ENCODE results near the gene MFAP3.
"Not testable (repeated sequence)": the region's sequence is repeated elsewhere in the genome, so short reads cannot be mapped to it uniquely, and the experiment has no call there.

Gene MFAP3

DNA sequence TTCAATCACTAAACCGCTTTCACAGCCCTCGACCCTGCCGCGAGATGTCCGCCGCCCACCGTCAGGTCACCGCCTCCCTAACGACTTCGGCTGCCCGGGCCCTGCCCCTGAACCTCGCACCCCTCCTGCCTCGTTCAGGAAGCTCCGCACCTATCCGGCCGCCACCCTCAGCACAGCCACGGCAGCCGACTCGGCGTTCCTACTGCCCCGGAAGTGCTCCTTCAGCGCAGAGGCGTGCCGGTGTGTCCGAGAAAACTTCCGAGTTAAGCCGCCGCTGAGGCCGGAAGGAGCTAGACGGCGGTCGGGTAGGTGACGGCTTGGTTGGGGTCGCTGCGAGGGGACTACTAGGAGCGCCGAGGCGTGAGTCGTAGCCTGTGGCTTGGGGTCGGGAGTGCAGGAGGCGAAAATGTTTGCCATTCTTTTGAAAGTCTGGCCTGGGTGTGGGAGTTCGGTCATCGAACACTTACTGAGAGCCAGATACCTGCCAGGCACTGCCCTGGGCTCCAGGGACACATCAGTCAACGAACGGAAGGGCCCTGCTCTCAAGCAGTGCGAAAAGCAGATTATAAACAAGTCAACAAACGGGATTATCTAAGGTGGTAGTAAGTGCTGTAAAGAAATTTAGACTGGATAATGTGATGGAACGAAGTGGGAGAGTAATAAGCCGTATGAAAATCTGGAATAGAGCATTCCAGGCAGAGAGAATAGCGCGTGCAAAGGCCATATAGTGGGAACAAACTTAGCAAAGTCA, at the start of gene MFAP3, which contains the start of gene FAM114A2:
Gene MFAP3, plus strand, starts transcription at position 261 of the 751 bp plus-strand sequence. CDS start 10,756 bp downstream, outside the sequence.
Gene FAM114A2, minus strand, starts transcription at position 204 of the 751 bp plus-strand sequence. CDS start 3,957 bp downstream, outside the sequence.
- DNase-seq, result peak; percentile 89

DNA sequence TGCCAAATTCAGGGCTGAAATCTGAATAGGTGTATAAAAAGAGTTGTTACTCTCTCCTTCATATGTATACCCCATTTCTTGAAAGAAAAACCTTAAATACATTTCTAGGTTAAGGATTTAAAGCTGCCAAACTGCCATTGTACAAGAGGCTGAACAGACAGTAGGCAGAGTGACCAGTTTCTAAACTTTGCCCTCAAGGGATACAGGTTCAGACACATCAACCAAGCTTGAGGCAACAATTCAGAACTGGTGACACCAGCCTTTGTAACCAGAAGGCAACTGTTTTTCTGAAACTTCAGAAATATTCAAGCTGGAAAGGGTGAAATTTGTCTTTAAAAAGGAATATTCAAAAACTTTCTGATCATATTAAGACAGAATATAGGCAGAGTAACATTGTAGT, 47.6 kb upstream of the MFAP3 start:
- DNase-seq, result no peak

DNA sequence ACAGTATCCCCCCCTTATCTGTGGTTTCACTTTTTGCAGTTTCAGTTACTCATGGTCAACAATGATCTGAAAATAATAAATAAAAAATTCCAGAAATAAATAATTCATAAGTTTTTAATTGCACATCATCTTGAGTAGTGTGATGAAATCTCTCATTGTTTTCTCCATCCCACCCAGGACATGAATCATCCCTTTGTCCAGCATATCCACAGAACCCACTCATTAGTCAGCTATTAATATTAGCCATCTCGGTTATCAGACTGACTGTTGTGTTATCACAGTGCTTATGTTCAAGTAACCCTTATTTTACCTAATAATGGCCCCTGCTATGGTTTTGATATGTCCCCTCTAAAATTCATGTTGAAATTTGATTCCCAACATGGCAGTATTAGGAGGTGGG, 40.8 kb upstream of the MFAP3 start:
- DNase-seq, result no peak

DNA sequence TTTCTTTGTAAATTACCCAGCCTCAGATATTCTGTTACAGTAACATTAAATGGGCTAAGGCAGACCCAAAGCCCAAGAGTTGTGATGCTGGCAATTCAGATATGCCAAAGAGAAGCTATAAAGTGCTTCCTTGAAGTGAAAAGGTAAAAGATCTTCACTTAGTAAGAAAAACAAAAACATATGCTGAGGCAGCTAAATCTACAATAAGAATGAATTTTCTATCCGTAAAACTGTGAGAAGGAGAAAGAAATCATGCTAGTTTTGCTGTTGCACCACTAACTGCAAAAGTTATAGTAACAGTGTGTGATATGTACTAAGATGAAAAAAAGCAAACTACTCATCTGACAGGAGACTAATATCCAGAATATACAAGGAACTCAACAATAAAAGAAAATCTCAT, 40.0 kb upstream of the MFAP3 start:
- no peak for DNase-seq

DNA sequence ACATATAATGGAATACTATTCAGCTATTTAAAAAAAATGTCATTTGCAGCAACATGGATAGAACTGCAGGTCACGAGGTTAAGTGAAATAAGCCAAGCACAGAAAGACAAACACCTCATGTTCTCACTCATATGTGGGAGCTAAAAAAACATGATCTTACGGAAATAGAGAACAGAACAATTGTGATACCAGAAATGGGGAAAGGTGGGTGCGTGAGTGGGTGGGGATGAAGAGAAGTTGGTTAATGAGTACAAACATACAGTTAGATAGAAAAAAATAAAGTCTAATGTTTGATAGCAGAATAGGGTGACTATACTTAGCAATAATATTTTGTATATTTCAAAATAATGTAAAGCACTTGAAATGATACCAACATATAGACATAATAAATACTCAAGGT, 38.8 kb upstream of the MFAP3 start:
- DNase-seq, result no peak

DNA sequence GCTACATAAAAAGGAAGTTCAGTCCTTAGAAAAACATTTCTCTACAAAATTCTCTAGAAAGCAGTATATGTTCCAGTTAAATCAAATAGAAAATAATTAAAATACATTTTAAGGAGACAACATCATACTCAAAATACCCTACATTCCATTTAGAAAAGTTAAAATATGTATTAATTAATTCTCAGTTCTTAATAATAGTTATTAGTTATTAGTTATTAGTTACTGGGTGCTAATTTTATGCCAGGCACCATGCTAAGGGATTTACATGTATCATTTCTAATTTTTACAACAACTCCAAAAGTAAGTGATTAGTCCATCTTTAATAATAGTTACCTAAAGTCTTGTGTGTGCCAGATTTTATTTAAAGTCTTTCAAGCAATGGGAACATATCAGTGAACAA, 38.1 kb upstream of the MFAP3 start:
- DNase-seq, result no peak

DNA sequence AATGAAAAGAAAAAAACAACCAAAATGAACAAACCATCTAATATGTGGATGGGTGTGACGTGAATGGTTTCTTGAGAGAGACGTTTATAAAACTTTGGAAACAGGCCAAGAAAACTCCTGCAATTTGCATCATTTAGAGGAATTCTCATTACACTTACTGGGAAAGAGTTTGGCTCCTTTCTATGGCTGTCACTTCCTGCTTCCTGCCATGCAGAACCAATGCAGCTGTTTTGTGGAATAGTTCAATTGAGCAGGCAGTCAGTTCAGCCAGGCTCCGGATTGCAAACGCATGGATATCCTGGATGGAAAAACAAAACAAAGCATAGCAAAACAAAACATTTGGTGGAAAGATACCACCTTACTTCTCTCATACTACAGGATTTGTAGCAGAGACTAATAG, 36.7 kb upstream of the MFAP3 start:
- DNase-seq, result no peak

DNA sequence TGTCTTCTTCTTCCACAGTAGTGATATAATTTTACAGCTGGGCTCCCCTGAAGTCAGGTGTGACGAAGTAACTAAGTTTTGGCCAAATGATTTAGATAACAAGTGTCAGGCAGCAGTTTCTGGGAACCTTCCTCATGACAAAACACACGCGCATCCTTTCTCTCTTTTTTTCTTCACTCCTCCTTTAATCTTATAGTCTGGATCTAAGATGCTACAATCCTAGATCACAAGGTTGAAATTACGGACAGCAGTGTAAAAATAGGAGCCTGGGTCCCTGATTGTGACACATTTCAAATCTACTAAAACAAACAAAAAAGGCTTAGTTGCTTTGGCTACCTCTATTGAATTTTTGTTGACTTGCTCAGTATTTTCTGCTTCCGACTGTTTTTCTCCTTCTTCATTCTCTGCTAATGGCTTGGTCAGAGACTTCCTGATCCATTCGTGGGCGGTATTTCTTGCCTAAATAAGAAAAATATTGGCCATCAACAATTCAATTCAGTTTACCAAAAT, 36.2 kb upstream of the MFAP3 start:
- DNase-seq, result no peak

DNA sequence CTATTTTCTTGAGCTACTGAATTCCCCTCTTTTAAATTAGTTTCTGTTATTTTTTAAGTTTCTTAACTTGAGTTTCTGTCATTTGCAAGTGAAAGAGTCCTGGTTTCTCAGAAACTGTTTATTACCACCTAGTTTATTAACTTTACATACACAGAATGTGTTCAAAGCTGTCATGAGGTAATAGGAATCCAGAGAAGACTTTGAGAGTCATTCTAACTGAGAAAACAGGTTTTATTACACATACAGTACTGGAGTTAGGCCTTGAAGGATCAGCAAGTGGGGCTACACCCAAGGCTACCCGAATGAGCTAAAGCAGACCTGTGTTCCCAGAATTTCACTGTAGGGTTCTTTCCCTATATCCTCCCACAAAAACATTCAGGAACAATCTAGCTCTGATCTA, 33.1 kb upstream of the MFAP3 start:
- DNase-seq, result no peak

DNA sequence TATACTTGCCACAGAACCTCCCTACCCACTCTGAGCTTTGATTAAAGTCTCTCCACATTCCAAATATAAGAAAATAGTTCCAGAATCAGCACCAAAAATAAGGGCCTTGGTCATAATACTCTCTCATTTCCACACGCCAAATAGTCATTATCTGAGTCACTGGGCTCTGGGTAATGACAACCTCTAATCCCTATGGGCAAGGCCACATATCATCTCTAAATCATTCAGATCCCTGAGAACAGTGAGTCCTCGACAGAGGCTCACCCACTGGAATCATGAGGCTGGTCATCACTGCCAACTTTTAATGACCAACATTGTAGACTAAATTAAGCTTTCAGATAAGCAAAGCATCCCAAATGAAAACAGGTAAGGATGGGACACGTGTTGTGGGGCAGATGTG, 28.1 kb upstream of the MFAP3 start:
- DNase-seq, result no peak

DNA sequence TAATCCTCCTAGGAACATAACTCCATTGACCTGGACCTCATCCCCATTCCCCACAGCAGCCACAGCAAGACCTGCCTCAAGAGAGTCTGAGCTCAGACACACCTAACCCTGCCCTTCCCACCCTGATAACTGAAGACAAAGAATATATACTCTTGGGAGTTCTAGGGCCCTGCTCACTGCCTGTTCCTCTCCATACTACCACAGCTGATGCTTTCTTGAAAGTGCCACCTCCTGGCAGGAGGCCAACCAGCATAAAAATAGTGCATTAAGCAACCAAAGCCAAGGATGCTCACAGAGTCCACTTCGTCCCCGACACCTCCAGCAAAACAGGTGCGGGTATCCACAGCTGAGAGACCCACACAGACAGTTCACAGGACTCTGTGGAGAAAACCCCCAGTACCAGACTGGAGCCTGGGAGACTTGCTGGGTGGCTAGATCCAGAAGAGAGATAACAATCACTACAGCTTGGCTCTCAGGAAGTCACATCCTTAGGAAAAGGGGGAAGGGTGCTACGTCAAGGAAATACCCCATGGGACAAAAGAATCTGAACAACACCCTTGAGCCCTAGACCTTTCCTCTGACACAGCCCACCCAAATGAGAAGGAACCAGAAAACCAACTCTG, 23.6 kb upstream of the MFAP3 start:
- DNase-seq, result no peak

DNA sequence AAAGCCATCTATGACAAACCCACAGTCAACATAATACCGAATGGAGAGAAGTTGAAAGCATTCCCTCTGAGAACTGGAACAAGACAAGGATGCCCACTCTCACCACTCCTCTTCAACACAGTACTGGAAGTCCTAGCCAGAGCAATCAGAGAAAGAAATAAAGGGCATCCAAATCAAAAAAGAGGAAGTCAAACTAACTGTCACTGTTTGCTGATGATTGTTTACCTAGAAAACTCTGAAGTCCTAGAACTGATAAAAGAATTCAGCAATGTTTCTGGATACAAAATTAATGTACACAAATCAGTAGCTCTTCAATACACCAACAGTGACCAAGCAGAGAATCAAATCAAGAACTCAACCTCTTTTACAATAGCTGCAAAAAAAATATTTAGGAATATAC, 19.8 kb upstream of the MFAP3 start:
- DNase-seq, result not testable (repeated sequence)

DNA sequence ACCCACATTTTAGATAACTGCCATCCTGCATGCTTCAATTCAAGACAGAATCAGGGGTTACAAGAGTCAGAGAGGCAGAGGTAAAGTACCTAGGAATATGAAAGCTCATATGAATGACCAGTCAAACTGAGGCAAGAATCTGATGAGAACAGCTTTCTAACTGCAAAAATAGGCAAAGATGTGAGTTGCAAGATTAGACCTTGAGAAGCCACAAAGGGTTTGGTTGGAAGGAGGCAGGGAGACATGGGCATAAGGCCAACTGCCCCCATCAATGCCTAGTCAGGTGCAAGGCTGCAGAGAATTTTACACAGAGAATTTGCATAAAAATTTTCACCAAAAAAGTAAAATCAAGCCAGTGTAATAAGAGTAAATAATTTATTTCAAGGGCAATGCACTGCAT, 12.8 kb upstream of the MFAP3 start:
- DNase-seq, result no peak

DNA sequence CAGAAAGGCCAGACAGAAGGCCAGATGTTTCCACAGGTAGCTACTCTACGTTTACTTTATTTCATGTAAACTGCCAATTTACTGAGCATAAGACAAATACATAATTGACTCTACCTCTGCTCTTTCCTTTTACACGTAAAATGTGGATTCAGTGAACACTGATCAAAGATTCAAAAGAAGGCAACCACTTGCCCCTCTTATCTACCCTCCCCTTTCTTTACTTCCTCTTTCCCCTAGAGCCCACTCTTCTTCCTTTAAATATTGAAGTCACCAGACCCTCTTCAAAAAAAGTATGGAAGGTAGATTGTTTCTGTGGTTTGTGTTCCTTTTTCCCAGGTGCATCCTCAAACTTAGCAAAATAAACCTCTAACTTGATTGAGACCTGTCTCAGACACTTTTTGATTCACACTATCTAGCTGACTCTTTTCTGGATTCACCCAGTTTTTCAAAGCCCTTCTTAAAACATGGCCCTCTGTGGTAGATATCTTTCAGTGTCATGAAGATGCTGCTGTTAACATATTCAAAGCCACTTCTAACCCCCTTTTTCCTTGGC, 6.8 kb upstream of the MFAP3 start:
- no peak for DNase-seq

DNA sequence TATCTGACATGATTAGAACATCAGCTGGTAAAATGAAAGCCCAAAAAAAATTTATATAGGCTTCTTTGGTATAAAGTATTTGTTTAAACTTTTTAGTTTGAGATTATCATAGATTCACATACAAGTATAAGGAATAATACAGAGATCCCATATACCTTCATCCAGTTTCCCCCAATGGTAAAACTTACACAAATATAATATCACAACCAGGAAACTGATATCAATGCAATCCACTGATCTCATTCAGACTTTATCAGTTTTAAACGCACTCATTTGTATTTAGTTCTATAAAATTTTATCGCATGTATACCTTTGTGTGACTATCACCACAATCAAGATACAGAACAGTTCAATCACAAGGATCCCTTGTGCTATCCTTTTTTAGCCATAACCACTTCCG, 3.8 kb upstream of the MFAP3 start:
- no peak for DNase-seq

DNA sequence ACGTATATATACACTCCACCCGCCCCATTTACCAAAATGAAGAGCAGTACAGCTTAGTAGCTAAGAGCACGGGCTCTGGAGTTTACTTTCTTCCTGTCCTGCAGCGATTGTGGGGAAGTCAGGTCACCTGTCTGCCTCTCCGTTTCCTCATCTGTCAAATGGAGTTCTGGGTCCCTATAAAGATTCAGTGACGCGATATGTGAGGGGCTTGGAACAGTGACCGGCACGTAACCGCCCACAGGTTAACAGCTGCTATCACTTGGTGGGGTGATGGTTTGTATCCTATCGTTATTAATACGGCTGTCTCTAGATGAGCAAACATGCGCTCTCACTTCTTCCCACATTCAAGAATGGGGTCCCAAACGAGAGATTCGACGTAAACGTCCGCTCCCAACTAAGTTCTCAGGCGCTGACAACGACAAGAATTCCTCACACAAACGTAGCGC, 483 bp upstream of the MFAP3 start:
- DNase-seq, result peak; percentile 38

DNA sequence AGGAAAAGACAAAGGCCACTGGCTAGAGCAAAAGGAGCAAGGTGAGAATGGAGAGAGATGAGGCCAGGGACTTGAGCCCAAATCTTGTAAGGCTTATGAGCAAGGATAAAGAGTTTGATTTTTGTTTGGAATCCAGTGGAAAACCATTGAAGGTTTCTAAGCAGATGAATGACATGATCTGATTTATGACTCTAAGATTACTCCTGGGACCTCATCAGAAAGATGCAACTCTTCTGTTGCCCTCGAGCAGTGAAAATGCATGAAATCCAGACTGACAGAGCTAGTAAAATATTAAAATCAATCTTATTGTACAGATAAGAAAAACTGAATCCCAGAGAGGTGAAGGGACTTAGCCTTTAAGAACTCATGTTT, 677 bp downstream of the MFAP3 start:
- DNase-seq, result no peak

DNA sequence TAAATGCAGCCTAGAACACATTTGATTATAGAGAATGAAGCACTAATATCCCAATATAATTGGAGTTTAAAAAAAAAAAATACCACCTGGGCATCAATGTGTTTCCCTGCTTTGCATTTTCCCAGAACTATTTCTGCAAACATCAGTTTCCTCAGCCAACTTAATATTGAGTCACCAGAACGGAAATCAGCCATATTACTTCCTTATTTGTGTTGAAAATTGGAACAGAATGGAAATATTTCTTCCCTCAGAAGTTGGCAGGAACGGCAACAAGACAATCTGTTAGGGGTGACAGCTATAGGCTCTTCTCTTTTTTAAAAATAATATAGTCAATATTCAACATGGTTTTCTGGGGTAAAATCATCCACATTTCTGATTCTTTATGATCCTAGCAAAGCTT, 4.0 kb downstream of the MFAP3 start:
- no peak for DNase-seq

DNA sequence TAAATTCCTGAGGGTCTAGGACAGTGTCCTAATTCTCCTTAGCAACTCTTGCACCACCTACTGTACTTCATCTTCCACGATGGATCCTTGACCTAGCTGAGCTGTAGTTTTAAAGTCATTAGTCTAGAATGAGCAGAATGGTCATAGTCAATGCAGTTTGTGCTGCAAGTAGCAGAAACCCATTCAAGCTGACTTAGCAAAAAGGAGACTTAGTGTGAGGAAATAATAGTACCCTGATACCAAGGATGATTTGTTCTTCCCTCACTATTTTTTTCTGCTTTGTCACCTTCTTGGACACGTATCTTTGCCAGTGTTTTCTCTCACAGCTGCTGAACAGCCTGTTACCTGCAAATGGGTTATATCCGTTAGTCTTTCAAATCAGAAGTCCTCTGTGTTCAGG, 5.3 kb downstream of the MFAP3 start:
- no peak for DNase-seq

DNA sequence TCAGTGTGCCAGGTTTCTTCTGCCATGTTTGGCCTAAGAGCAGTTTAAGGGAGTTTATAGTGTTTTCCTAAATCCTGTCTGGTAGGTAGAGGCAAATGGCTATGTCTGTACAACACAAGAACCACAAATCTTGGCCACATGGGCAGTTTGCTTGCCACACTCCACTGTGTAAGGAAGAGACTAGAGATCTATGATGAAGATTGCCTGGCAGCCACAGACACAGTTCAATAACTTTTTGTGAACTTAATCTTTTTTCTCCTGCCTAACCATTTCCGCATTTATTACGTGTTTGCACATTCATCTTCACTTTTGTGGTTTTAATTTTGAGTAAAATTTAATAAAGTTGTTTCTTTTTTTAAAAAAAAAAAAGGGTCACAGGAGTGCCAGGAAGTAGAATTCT, 5.8 kb downstream of the MFAP3 start:
- no peak for DNase-seq

DNA sequence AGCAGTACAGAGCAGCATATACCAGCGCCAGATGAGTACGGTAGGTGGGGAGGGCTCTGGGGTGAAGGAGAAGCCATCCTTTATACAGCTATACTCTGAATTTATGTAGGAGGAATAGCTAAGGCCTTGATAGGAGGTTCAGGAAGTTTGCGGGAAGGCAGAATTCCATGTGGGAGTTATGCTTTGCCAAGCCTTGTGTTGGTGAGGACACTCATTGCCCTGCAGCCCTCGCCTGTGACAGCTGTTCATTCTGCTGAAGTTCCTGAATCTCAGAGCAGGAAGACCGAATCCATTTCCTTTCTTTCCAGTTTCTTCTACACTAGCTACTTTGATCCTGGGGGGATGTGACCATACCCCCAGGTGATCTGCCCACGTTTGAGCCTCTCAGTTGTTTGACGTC, 7.7 kb downstream of the MFAP3 start:
- no peak for DNase-seq

DNA sequence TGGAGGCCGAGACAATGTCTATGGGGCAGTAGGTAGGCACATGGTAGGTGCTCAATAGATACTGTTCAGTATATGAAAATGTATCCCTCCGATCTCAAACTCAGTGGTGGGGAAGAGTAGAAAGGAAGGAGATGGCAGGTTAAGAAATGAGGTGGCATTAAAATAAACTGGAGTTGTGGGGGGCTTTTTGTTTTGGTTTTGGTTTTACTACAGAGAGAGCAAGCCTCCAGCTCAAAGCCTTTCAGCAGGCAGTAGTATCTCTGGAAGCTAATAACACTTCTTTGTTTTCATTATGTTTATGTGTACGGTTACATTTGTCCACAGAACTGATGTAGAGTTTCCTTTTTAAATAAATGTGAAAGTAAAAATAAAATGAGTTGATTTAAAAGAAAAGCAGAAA, 8.6 kb downstream of the MFAP3 start:
- DNase-seq, result no peak

DNA sequence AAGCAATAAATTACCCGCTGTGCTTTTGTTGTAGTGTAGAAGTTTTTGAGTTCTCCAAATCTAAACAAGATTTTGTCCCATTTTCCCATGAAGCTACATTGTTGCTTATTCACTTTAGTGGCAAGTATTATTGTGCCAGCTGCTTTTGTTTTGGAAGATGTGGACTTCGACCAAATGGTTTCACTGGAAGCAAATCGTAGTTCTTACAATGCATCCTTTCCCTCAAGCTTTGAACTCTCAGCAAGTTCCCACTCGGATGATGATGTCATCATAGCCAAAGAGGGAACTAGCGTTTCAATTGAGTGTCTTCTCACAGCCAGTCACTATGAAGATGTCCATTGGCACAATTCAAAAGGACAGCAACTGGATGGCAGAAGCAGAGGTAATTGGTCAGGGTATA, 10.9 kb downstream of the MFAP3 start:
- no peak for DNase-seq

DNA sequence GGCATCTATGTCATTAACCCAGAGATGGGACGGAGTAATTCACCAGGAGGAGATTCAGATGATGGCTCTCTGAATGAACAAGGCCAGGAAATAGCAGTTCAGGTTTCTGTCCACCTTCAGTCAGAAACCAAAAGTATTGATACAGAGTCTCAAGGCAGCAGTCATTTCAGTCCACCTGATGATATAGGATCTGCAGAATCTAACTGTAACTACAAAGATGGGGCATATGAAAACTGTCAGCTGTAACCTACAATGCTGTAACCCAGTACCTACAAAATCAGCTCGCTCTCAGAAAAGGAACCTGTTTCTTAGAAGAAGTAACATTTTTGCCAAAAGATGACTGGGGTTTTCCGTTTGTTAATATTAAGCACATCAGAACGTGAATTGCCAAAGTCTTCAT, 14.7 kb downstream of the MFAP3 start:
- no peak for DNase-seq

Data from CD4-positive, alpha-beta T cell treated with Interleukin-6 for 4 hours (primary cell).